Epidermal melanocyte (primary cell): Measurements from ENCODE around the gene TOB1.
"Not testable (repeated sequence)": the region's sequence is repeated elsewhere in the genome, so short reads cannot be mapped to it uniquely, and the experiment has no call there.

ENCODE experiments used
- DNase-seq: peaks from one replicate; pipeline ENCODE4 v3.0.0; 2011; ENCODE audit warnings: low spot score; ENCODE audit not compliant: insufficient read length

Gene TOB1

GRCh38 chr17:50868602-50869001 lies 2.4 kb upstream of the TOB1 start:
- DNase-seq: no peak

DNA sequence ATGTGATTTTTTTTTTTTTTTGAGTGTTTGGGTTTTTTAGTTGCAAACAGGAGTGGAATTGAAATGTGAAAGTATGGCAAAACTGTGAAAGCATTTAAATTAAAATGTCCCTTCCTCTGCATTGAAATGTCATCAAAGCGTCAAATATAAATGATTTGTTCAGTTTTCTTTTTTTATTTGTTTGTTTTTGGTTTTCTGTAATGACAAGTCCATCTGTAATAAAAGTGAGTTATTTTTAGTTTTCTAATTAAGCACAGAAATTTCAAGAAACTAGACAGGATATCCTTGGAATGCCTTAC lies 1.9 kb upstream of the TOB1 start:
- no peak for DNase-seq

DNA sequence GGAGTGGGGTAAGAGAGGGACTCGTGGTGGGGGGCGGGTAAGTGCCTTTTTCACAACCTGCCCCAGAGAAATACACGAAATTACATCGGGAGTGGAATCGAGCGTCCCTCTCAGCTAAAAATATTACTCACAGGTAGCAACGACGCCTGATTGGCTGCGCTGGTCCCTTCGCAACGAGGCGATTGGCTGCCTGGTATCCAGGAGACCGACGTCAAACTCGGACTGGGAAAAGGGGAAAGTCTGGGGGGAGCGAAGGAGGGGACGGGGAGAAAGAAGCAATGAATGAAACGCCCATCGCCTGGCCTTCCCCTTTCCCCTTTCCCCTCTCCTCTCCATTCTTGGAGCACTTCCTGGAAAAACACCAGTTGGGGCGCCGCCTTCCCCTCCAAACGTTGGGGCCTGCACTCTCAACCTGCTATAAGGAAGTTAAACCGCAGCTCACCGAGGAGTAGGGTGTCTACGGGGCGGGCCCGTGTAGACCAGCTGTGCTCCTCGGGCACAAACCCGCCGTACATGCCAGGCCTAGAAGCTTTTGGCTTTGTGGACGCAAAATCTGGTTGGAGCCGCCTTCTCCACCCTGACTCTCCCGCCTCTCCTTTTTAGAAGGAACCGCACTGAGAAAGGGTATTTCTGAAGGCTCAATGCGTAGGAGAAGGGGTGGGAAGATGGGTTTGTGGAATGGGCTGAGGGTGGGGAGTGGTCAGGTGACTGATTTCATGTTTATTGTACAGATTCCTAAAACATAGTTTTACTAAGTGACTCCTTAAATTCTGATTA lies 1.4 kb upstream of the TOB1 start:
- DNase-seq: peak; percentile 86

- DNase-seq: no peak
Observed at GRCh38 chr17:50866950-50867362, 802 bp upstream of the TOB1 start.

- no peak for DNase-seq
Observed at GRCh38 chr17:50865868-50866260, 290 bp downstream of the TOB1 start.

DNA sequence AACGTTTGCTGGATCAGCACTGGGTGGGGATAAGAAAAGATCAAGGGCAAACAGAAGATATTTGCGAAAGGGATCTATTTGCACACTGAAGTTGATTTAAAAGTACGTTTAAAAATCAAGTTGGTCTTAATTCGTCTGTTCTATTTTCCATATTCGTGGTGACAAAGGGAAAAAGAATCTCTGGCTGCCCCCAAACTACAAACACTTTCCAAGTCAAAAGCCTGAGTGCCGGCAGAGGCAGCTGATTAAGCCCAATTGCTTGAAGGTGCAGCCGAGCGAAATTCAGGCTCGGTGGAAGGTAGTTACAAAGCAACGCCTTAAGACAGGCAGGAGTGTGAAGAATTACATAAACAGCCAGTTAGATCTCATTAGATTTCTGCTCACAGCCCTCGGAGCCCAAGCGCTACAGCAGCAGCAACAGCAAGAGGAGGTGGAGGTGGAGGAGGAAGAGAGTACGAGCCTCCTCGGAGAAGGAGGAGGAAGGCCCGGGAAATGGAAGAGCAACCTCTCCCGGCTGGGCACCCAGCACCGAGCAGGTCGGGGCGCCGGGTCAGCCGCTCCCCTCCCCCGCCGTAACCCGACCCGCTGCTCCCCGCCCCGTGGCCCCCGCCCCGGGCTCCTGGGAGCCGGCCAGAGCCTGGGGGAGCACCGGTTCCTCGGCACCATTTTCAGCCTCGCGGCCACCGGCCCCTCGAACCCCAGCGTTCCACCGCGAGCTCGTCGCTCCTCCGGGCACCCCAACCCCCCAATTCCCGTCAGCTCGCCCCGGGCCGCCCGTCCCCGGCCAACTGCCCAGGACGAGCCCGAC lies 890 bp downstream of the TOB1 start:
- no peak for DNase-seq

DNA sequence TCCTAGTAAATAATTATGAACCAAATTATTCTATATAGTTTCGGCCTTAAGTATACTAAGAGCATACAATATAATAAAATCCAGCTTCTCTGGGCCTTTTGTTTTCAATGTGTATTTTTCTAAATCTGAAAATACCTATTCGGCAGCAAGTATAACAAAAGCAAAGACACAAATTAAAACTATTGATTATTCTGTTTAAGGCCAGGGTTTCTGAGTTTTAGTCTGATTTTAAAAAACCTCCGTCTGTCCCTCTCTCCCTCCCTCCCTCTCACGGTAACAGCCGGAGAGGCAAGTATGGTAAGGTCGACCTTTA lies 1.5 kb downstream of the TOB1 start:
- no peak for DNase-seq

DNA sequence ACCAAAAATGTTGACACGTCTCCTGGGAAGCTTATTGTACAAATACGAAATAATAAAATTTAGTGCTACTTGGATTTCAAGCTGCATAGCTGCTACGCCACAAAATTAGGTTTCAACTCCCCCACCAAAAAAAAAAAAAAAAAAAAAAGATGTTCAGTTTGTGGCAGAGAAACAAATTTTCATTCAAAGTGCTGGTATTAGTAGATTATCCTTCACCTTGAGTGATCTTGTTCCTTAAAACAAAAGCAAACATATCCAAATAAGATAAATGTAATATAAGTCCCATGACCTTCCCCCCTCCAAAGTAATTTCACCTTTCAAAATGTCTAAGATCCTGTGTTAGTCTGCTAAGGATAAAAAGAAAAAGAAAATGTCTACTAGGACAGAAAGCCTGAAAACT lies 2.2 kb downstream of the TOB1 start:
- no peak for DNase-seq

- DNase-seq: no peak
Observed at GRCh38 chr17:50863221-50863843, 2.8 kb downstream of the TOB1 start.

DNA sequence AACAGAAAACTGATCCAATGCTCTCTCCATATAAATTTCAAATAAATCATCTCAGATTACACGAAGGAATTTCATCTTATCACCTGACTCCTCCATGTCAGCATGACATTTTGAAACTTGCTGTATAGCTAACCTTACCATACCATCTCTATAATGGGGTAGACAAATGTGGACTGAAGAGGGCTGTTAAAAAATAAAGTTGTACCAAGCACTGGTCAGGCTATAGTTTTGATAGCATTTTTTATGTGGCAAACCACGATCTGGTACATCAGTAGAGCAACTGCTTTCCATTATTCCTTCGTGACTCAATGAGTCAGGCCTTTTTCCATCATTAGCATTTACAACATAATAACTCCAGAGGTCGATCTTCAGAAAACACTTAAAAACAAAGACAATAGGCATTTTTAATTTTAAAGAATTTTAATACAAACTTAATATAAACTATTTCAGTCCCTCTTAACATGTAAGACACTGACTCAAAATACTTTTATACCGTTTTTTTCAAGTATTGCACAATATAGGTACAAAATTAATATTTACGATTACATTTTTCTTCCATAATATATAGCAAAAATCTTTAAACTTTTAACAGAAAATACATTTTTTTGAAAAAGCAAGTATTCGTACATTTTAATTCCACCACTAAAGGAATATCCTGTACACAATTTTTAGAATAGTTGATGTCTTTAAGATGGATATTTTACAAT lies 4.2 kb downstream of the TOB1 start:
- DNase-seq: no peak

- DNase-seq: no peak
Observed at GRCh38 chr17:50861334-50861676, 4.8 kb downstream of the TOB1 start.

DNA sequence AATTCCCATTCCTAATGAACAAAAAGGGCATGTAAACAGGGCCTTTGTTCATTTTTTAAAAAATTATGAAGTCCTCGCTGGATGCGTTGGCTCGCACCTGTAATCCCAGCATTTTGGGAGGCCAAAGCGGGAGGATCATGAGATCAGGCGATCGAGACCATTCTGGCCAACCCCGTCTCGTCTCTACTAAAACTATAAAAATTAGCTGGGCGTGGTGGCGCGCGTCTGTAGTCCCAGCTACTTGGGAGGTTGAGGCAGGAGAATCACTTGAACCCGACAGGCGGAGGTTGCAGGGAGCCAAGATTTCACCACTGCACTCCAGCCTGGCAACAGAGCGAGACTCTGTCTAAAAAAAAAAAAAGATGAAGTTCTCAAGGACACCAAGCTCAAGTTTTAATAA lies 6.4 kb downstream of the TOB1 start:
- not testable (repeated sequence) for DNase-seq

- no peak for DNase-seq
Observed at GRCh38 chr17:50858486-50859225, 7.5 kb downstream of the TOB1 start.

DNA sequence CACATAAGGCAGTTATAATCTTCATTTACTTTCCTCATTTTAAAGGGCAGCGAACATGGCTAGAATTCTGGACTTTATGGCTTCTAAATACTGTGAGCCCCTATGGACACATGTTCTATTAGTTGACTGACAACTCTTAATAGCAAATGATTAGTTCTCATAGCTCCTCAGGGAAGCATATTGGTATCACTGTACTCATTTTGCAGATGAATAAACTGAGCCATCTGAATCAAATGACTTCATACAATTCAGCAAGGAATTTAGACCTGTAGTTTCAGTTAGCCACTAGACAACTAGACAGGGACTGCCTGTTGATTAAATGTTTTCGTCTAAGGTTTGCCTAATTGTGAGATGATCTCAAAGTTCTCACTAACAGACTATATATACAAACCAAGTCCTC lies 9.7 kb downstream of the TOB1 start:
- DNase-seq: no peak

DNA sequence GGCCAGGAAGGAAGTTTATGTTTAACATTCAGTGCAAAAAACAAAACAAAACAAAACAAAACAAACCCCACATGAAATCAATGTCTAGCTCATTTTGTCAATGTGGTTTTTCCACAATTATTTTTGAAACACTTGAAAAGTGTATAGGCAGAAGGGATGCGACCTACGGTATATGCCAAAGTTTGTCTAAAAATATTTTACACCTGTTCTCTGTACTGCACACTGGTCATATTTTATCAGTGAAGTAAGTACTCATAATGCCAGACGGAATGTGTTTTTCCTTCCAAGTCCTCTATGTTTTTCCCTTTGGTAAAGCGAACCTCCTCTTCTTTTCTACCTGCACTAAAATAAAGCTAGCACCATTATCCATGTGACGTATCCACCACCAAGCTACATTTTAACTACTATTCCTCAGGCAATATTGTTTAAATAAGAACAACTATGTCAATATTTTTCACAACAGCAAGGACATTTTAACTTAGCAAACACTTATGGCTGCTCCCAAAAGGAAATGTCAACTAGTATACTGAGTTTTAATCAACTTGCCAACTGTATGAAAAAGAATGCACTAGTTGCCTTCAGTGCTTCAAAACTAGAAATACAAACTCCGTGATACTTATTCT lies 10.3 kb downstream of the TOB1 start:
- DNase-seq: no peak

GRCh38 chr17:50853781-50854180 lies 12.4 kb downstream of the TOB1 start:
- DNase-seq: no peak

DNA sequence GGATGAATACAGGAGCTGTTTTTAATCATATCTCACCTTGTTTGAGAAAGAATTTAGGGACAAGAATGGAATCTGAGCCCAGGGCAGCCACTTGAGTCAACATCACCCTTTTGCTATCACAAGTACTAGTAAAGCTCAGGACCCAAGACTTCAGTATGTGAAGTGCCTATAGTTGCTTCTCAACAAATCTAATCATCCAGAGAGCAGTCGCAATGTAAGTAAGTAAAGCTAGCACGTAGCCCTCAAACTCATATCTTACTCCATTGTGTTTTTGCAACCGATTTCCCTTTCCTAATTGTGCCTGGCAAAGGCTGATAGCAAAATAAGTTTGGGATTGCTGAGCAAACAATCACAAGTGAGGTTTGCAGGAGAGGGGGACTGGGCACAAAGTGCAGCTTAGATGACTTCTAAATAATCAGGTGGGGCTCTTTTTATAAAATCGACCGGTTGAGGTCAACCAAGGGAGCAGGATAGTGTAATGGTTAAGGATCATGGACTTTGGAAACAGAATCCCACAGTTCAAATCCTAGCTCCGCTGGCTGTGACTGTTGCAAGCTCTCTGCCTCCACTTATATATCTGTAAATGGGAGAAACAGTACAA lies 13.0 kb downstream of the TOB1 start:
- no peak for DNase-seq

DNA sequence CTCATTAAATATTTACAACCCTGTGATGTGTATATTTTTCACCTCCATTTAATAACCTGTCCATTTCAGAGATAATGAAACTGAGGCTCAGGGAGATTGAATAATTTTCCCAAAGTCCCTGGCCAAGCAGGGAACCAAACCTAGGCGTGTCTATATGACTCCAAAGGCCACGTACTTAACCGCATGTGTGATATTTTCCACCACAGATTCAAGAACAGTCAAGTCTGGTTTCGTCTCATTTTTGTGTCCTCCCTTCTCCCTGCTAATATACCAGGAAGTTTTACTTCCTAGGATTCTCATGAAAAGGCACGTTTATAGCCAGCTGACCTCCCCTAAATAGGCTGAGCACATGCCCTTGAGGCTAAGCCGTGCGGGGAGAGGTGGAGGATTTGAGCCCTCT lies 15.5 kb downstream of the TOB1 start:
- DNase-seq: no peak

GRCh38 chr17:50848711-50849110 lies 17.4 kb downstream of the TOB1 start:
- DNase-seq: no peak

DNA sequence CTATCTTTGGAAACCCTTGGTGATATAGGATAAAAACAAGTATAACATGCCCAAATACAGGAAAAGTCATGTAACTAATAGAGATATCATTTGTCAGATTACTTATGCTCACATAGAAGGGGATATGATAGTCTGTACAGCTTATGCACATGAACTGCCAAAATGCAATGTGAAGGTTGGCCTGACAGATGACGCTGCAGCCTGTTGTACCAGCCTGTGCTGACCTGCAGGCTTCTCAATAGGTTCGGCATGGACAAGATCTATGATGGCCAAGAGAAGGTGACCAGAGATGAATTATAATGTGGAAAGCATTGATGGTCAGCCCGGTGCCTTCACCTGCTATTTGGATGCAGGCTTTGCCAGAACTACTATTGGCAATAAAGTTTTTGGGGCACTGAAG lies 18.1 kb downstream of the TOB1 start:
- DNase-seq: no peak

GRCh38 chr17:50847566-50847965 lies 18.6 kb downstream of the TOB1 start:
- no peak for DNase-seq
